22Rv1 (cell line): Measurements from ENCODE around the gene RTN4.

Source experiments
- ZFX ChIP-seq: fragments of 450-650 bp; IDR thresholded peaks from 2 replicates; pipeline ENCODE4 v1.6.1; 2017; ENCODE audit warnings: antibody characterized with exemption, borderline replicate concordance
- TF ChIP-seq, protein P1 (sequence below): fragments of 450-650 bp; IDR thresholded peaks from 2 replicates; pipeline ENCODE4 v1.5.1; 2017; ENCODE audit warnings: mild to moderate bottlenecking

DNA sequence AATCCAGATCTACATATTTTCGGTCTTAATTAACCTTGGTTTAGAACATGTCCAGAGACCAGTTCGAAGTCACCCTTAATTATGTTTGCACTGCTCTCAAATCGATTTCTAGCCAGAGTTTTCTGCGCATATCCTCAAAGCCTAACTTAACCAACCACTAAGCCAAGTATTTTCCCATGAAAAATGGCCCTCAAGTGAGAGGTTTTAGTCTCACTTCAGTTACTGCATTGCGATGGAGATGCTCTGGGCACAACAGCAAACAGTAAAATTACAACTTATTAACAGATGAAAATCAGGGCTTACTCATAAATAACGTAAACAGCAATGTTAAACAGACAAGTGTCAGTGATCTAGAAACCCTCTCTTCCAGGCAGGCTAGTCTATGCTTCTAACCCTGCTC lies 4.5 kb downstream of the RTN4 start:
- TF ChIP-seq, protein P1, sequence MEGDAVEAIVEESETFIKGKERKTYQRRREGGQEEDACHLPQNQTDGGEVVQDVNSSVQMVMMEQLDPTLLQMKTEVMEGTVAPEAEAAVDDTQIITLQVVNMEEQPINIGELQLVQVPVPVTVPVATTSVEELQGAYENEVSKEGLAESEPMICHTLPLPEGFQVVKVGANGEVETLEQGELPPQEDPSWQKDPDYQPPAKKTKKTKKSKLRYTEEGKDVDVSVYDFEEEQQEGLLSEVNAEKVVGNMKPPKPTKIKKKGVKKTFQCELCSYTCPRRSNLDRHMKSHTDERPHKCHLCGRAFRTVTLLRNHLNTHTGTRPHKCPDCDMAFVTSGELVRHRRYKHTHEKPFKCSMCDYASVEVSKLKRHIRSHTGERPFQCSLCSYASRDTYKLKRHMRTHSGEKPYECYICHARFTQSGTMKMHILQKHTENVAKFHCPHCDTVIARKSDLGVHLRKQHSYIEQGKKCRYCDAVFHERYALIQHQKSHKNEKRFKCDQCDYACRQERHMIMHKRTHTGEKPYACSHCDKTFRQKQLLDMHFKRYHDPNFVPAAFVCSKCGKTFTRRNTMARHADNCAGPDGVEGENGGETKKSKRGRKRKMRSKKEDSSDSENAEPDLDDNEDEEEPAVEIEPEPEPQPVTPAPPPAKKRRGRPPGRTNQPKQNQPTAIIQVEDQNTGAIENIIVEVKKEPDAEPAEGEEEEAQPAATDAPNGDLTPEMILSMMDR, result no peak
- no peak for TF ChIP-seq ZFX
